K562 (cell line): ENCODE measurements around the gene NRXN3. TPM values are rescaled to one million over a fixed set of nuclear protein-coding genes. Genes with fewer than 3 reads are reported as not detected.

Experiments
- ATAC-seq: fragments of 200-7000 bp; cut with Tn5 transposase; 3 replicates; pipeline ENCODE4 v1.9.1; 2020; ENCODE audit warnings: moderate library complexity
- BruUV-seq: library from RNA; stranded (reverse); fragments of 400-500 nt; replicated peaks from 2 replicates; lab custom pipeline; 2021; lab: Mats Ljungman, UMichigan
- CTCF ChIA-PET: fragments of 300-600 bp; formaldehyde crosslinking; extraction: SDS; loops from one replicate; lab custom pipeline; 2021; ENCODE audit warnings: low intra/inter-chr PET ratio; lab: Yijun Ruan, JAX
- POLR2A ChIA-PET: fragments of 300-600, 350-650 bp; sonication (Branson Sonifier 250); formaldehyde crosslinking; extraction: SDS; loops from one replicate; lab custom pipeline; 2021; ENCODE audit warnings: antibody characterized with exemption, inconsistent platforms; lab: Yijun Ruan, JAX
- DNase-seq, 4 experiments: peaks; one replicate each; pipeline versions ENCODE4 v3.0.0 to v3.0.0-alpha.2; 2011 to 2018; ENCODE audit warnings: low spot score in 3 of 4, mixed read lengths in 3 of 4; ENCODE audit errors: extremely low read depth in 1 of 4
- FAIRE-seq: peaks from 2 replicates; lab custom pipeline; 2011; peaks lifted over from hg19 to GRCh38; lab: Jason Lieb, UNC
- H2AFZ ChIP-seq: 2 replicates; pipeline ENCODE4 v1.6.0; 2011; ENCODE audit warnings: low read depth, low read length, control low read depth, inconsistent platforms
- H3K27ac ChIP-seq: fragments of 200-600 bp; 3 replicates; pipeline ENCODE4 v1.8.0; 2011; ENCODE audit warnings: low read depth, mild to moderate bottlenecking, control low read depth, inconsistent platforms, low read length, moderate library complexity, mixed read lengths; ENCODE audit errors: extremely low read depth
- H3K27me3 ChIP-seq, 2 experiments: fragments of 300-600 bp in 1 of 2; 2 replicates in 1 of 2; 3 replicates in 1 of 2; pipeline versions ENCODE4 v1.6.0 to v1.8.0; 2011; ENCODE audit warnings: inconsistent platforms in 2 of 2, low read length in 2 of 2, mild to moderate bottlenecking in 1 of 2, mixed read lengths in 1 of 2, moderate library complexity in 1 of 2; ENCODE audit not compliant: control insufficient read depth in 2 of 2, insufficient read depth in 2 of 2
- H3K36me3 ChIP-seq: fragments of 300-600 bp; 3 replicates; pipeline ENCODE4 v1.8.0; 2011; ENCODE audit warnings: mild to moderate bottlenecking, low read length, inconsistent platforms; ENCODE audit not compliant: control insufficient read depth, insufficient read depth
- H3K4me1 ChIP-seq, 2 experiments: fragments of 200-600 bp in 1 of 2; replicated peaks in 1 of 2; 2 replicates in 1 of 2; 3 replicates in 1 of 2; pipeline versions ENCODE4 v1.5.1 to v1.8.0; 2011; ENCODE audit warnings: inconsistent platforms in 2 of 2, low read length in 2 of 2, mild to moderate bottlenecking in 1 of 2, mixed read lengths in 1 of 2, moderate library complexity in 1 of 2; ENCODE audit not compliant: control insufficient read depth in 2 of 2, insufficient read depth in 2 of 2
- H3K4me2 ChIP-seq: 2 replicates; pipeline ENCODE4 v1.6.1; 2011; ENCODE audit warnings: low read length, control low read depth, inconsistent platforms, mixed read lengths; ENCODE audit not compliant: insufficient read depth
- H3K4me3 ChIP-seq: fragments of 200-600 bp; sonication (generic), shearing (Covaris generic); 2 replicates; pipeline ENCODE4 v1.5.1; 2016; ENCODE audit warnings: control low read depth, inconsistent platforms
- H3K79me2 ChIP-seq: fragments of 200-600 bp; 3 replicates; pipeline ENCODE4 v1.8.0; 2011; ENCODE audit warnings: low read length, inconsistent platforms; ENCODE audit not compliant: control insufficient read depth, insufficient read depth
- H3K9ac ChIP-seq, 2 experiments: 2 replicates each; pipeline versions ENCODE4 v1.6.0 to v1.6.1; 2011; ENCODE audit warnings: low read depth in 2 of 2, low read length in 2 of 2, control low read depth in 1 of 2, inconsistent platforms in 1 of 2, mild to moderate bottlenecking in 1 of 2, mixed read lengths in 1 of 2; ENCODE audit not compliant: insufficient read depth in 1 of 2
- H3K9me1 ChIP-seq: one replicate; pipeline ENCODE4 v1.6.0; 2011; ENCODE audit warnings: inconsistent platforms, mild to moderate bottlenecking, low read length, moderate library complexity; ENCODE audit not compliant: control insufficient read depth, insufficient read depth
- H3K9me3 ChIP-seq: replicated peaks from 2 replicates; pipeline ENCODE4 v1.5.1; 2011; ENCODE audit warnings: low read depth, low read length, inconsistent platforms; ENCODE audit not compliant: control insufficient read depth, insufficient read depth
- H4K20me1 ChIP-seq: replicated peaks from 2 replicates; pipeline ENCODE4 v1.6.1; 2011; ENCODE audit warnings: low read length, inconsistent platforms, mixed read lengths; ENCODE audit not compliant: control insufficient read depth, insufficient read depth
- BCLAF1 ChIP-seq, 2 experiments: fragments of 450-650 bp in 1 of 2; IDR thresholded peaks; 2 replicates each; pipeline ENCODE4 v1.6.1; 2011 to 2017; ENCODE audit warnings: low read depth in 2 of 2, antibody characterized with exemption in 1 of 2, borderline replicate concordance in 1 of 2, low read length in 1 of 2, mild to moderate bottlenecking in 1 of 2, mixed read lengths in 1 of 2; ENCODE audit not compliant: control insufficient read depth in 1 of 2
- ETV6 ChIP-seq, 3 experiments: fragments of 150-350 bp in 1 of 3; sonication (generic) in 1 of 3; formaldehyde crosslinking in 1 of 3; IDR thresholded peaks; 2 replicates each; pipeline versions ENCODE4 v1.6.1 to v1.8.0; 2014 to 2022; ENCODE audit warnings: borderline replicate concordance in 2 of 3, low read depth in 2 of 3, antibody characterized with exemption in 1 of 3, low read length in 1 of 3, mild to moderate bottlenecking in 1 of 3, missing genetic modification reagents in 1 of 3
- FOXA1 ChIP-seq: fragments of 450-650 bp; IDR thresholded peaks from 2 replicates; pipeline ENCODE4 v1.6.1; 2016; ENCODE audit warnings: mild to moderate bottlenecking, borderline replicate concordance
- MIER1 ChIP-seq: fragments of 450-650 bp; IDR thresholded peaks from 2 replicates; pipeline ENCODE4 v1.6.1; 2016; ENCODE audit warnings: antibody characterized with exemption, mild to moderate bottlenecking, low read depth
- PHF21A ChIP-seq: fragments of 450-650 bp; IDR thresholded peaks from 2 replicates; pipeline ENCODE4 v1.6.1; 2017; ENCODE audit warnings: low read depth, borderline replicate concordance
- POLR3A ChIP-seq: IDR thresholded peaks from 2 replicates; pipeline ENCODE4 v1.6.1; 2011; ENCODE audit warnings: borderline replicate concordance, mild to moderate bottlenecking, moderate library complexity; ENCODE audit not compliant: insufficient read length, insufficient read depth; ENCODE audit errors: extremely low read depth
- RB1 ChIP-seq: fragments of 450-650 bp; IDR thresholded peaks from 2 replicates; pipeline ENCODE4 v1.6.1; 2017; ENCODE audit warnings: low read depth, mild to moderate bottlenecking
- RBM22 ChIP-seq: fragments of 200-400 bp; formaldehyde crosslinking; IDR thresholded peaks from 2 replicates; pipeline ENCODE4 v1.6.1; 2018; ENCODE audit warnings: low read length, low read depth; ENCODE audit not compliant: poor library complexity, severe bottlenecking
- SIX5 ChIP-seq, 2 experiments: IDR thresholded peaks; 2 replicates each; pipeline ENCODE4 v1.6.1; 2011; ENCODE audit warnings: low read length in 2 of 2, borderline replicate concordance in 1 of 2, low read depth in 1 of 2, mild to moderate bottlenecking in 1 of 2, moderate library complexity in 1 of 2; ENCODE audit not compliant: insufficient read depth in 1 of 2
- TCF7 ChIP-seq: sonication (generic); IDR thresholded peaks from 2 replicates; pipeline ENCODE4 v1.6.1; 2016; ENCODE audit warnings: antibody characterized with exemption, borderline replicate concordance
- ZNF57 ChIP-seq: fragments of 450-650 bp; formaldehyde crosslinking; IDR thresholded peaks from 2 replicates; pipeline ENCODE4 v1.4.0; 2020; ENCODE audit warnings: mild to moderate bottlenecking, moderate library complexity
- WGBS: fragments of 100-300 bp; shearing (Covaris generic); methylation state at CpG from one replicate; pipeline ENCODE4 v1.1.6; 2016; ENCODE audit warnings: low coverage, mixed read lengths; ENCODE audit not compliant: insufficient coverage; ENCODE audit errors: missing lambda C conversion rate; 5-methylcytosine and 5-hydroxymethylcytosine counted together
- in situ Hi-C: fragments of 300-500 bp; cut with MboI; formaldehyde crosslinking; loops from 4 replicates; pipeline ENCODE4 v1.15.0; 2018; ENCODE audit warnings: inconsistent platforms, mixed read lengths
- intact Hi-C: fragments of 100-400 bp; cut with micrococcal nuclease; formaldehyde crosslinking; loops from 2 replicates; pipeline ENCODE4 v1.14.2; 2022
- polyA plus RNA-seq, 8 experiments: library from polyadenylated mRNA; depleted of rRNA in 4 of 8; stranded (reverse) in 5 of 8; unstranded in 3 of 8; fragments of >200 nt; fragmentation: Nextera tagmentation in 2 of 8; fragmentation: Illumina TruSeq in 1 of 8; extraction: Ambion mirVana in 2 of 8; extraction: Trizol in 1 of 8; gene quantifications; 2 replicates each; pipeline versions ENCODE4 v1.2.1 to v1.2.3, GENCODE V29; 2011 to 2014; ENCODE audit warnings: inconsistent platforms in 1 of 8, missing spikeins in 1 of 8
- total RNA-seq, 7 experiments: library from RNA; depleted of rRNA in 6 of 7; stranded (reverse); fragments of >200 nt in 6 of 7; fragmentation: Illumina TruSeq in 2 of 7; extraction: Trizol in 2 of 7; gene quantifications; 2 replicates each; pipeline versions ENCODE4 v1.2.1 to v1.2.3, GENCODE V29; 2011 to 2021; ENCODE audit warnings: low replicate concordance in 1 of 7

The NRXN3 gene
- total and polyA plus RNA-seq, 9 of the 15 experiments (the other 6 are each of a cell fraction or from before 2014, with no cell fraction given), result 0.09 TPM; not detected in 8

- no peaks in the 10 kb centered on the region for H4K20me1 ChIP-seq
- DNase-seq, result no peak
- H3K4me3 ChIP-seq, result no peak overlapping the region
- H3K27me3 ChIP-seq, result no peaks in the 10 kb centered on the region
- no peak overlapping the region for H3K27ac ChIP-seq
- ATAC-seq, result no peak
- no peaks in the 10 kb centered on the region for H3K79me2 ChIP-seq
- FAIRE-seq, result no peak
- H3K9me3 ChIP-seq, result no peaks in the 10 kb centered on the region
- BruUV-seq, result no TSS peak
- H3K9me1 ChIP-seq, result no peaks in the 10 kb centered on the region
- H3K36me3 ChIP-seq, result no peaks in the 10 kb centered on the region
- H3K4me1 ChIP-seq, result no peaks in the 10 kb centered on the region
- no peak overlapping the region for H3K9ac ChIP-seq
- H2AFZ ChIP-seq, result no peak overlapping the region
- 0% methylated on average over 1 of the region's 1 CpG for WGBS
- CTCF ChIA-PET, result no interaction called here
- POLR2A ChIA-PET, result no interaction called here
- intact Hi-C loops (no loop called here), in situ Hi-C loops (no loop called here)
- no peak overlapping the region for H3K4me2 ChIP-seq
- TF ChIP-seq ZNF57 (CRISPR knock-in tag), result no peak
- TF ChIP-seq TCF7, result no peak
- no peak for TF ChIP-seq RBM22
- TF ChIP-seq POLR3A, result no peak
- no peak for TF ChIP-seq ETV6 (IDR thresholded peaks at IDR 0.05; ENCODE audit: borderline replicate concordance in 1 of 2, low read depth in 2 of 2, low read length in 1 of 2)
- no peak for TF ChIP-seq ETV6 (CRISPR knock-in tag; IDR thresholded peaks at IDR 0.05; ENCODE audit: borderline replicate concordance)
- no peak for TF ChIP-seq FOXA1
- TF ChIP-seq RB1, result no peak
- no peak for TF ChIP-seq BCLAF1 (IDR thresholded peaks at IDR 0.05; ENCODE audit: borderline replicate concordance in 1 of 2, control insufficient read depth in 1 of 2, low read depth in 2 of 2, low read length in 1 of 2)
- TF ChIP-seq PHF21A, result no peak
- no peak for TF ChIP-seq MIER1
- no peak for TF ChIP-seq SIX5 (IDR thresholded peaks at IDR 0.05; ENCODE audit: borderline replicate concordance in 1 of 2, insufficient read depth in 1 of 2, low read depth in 1 of 2, low read length in 2 of 2)
Observed at GRCh38 chr14:79548836-79549235, 1378.7 kb downstream of the NRXN3 start.
